Measurements from ENCODE around the gene PROX2.

- TF ChIP-seq CTCF (IDR thresholded peaks at IDR 0.05) (no peak), POLR2A (IDR thresholded peaks at IDR 0.05) (no peak)
These were observed at the start of gene PROX2 for GRCh38 chr14:74875941-74876913.
